GM19463 (cell line): ENCODE data around the gene DNAH9.

ENCODE experiments used
- ATAC-seq: cut with Tn5 transposase; IDR thresholded peaks from one replicate; pipeline ENCODE4 v1.9.1; 2021; ENCODE audit warnings: mild to moderate bottlenecking, moderate library complexity; ENCODE audit not compliant: unreplicated experiment

DNAH9 gene

GRCh38 chr17:11739848-11740247 is 141.6 kb downstream of the DNAH9 start:
- no peak for ATAC-seq

- no peak for ATAC-seq
Measured at GRCh38 chr17:11742886-11743285, 144.6 kb downstream of the DNAH9 start.

- no peak for ATAC-seq
Measured at GRCh38 chr17:11744696-11745095, 146.4 kb downstream of the DNAH9 start.

- ATAC-seq = no peak
Measured at GRCh38 chr17:11747441-11747840, 149.2 kb downstream of the DNAH9 start.

- ATAC-seq = no peak
Measured at GRCh38 chr17:11757815-11758214, 159.5 kb downstream of the DNAH9 start.

GRCh38 chr17:11768106-11768505 is 169.8 kb downstream of the DNAH9 start:
- no peak for ATAC-seq

- no peak for ATAC-seq
Measured at GRCh38 chr17:11768981-11769380, 170.7 kb downstream of the DNAH9 start.

- no peak for ATAC-seq
Measured at GRCh38 chr17:11772031-11772430, 173.8 kb downstream of the DNAH9 start.

GRCh38 chr17:11779892-11780291 is 181.6 kb downstream of the DNAH9 start:
- no peak for ATAC-seq

- ATAC-seq = no peak
Measured at GRCh38 chr17:11780621-11781020, 182.4 kb downstream of the DNAH9 start.

- ATAC-seq = no peak
Measured at GRCh38 chr17:11786711-11787438, 188.6 kb downstream of the DNAH9 start.

- no peak for ATAC-seq
Measured at GRCh38 chr17:11795906-11796305, 197.6 kb downstream of the DNAH9 start.

GRCh38 chr17:11797803-11798202 is 199.5 kb downstream of the DNAH9 start:
- ATAC-seq = no peak

- no peak for ATAC-seq
Measured at GRCh38 chr17:11803231-11803969, 205.1 kb downstream of the DNAH9 start.

GRCh38 chr17:11805138-11805537 is 206.9 kb downstream of the DNAH9 start:
- no peak for ATAC-seq

GRCh38 chr17:11805952-11806351 is 207.7 kb downstream of the DNAH9 start:
- no peak for ATAC-seq

- no peak for ATAC-seq
Measured at GRCh38 chr17:11807606-11808005, 209.3 kb downstream of the DNAH9 start.

GRCh38 chr17:11813278-11813677 is 215.0 kb downstream of the DNAH9 start:
- ATAC-seq = no peak

GRCh38 chr17:11813871-11814270 is 215.6 kb downstream of the DNAH9 start:
- no peak for ATAC-seq

- no peak for ATAC-seq
Measured at GRCh38 chr17:11814655-11815262, 216.5 kb downstream of the DNAH9 start.

- no peak for ATAC-seq
Measured at GRCh38 chr17:11816409-11816808, 218.1 kb downstream of the DNAH9 start.

GRCh38 chr17:11823862-11824261 is 225.6 kb downstream of the DNAH9 start:
- ATAC-seq = no peak
